Stimulated activated CD4-positive, alpha-beta T cell treated with anti-CD3 and anti-CD28 coated beads, Interleukin-12 subunit alpha, Interleukin-12 subunit beta, amount 100 ng/mL, for 48 hours (primary cell): ENCODE results near the gene UCK1.
"Not testable (repeated sequence)": the region's sequence is repeated elsewhere in the genome, so short reads cannot be mapped to it uniquely, and the experiment has no call there.

Experiments used
- DNase-seq, 3 donors: peaks; one replicate each; pipeline ENCODE4 v3.0.0-alpha.2; 2020; ENCODE audit warnings: low read depth in 2 of 3, low spot score in 1 of 3

The UCK1 gene

DNA sequence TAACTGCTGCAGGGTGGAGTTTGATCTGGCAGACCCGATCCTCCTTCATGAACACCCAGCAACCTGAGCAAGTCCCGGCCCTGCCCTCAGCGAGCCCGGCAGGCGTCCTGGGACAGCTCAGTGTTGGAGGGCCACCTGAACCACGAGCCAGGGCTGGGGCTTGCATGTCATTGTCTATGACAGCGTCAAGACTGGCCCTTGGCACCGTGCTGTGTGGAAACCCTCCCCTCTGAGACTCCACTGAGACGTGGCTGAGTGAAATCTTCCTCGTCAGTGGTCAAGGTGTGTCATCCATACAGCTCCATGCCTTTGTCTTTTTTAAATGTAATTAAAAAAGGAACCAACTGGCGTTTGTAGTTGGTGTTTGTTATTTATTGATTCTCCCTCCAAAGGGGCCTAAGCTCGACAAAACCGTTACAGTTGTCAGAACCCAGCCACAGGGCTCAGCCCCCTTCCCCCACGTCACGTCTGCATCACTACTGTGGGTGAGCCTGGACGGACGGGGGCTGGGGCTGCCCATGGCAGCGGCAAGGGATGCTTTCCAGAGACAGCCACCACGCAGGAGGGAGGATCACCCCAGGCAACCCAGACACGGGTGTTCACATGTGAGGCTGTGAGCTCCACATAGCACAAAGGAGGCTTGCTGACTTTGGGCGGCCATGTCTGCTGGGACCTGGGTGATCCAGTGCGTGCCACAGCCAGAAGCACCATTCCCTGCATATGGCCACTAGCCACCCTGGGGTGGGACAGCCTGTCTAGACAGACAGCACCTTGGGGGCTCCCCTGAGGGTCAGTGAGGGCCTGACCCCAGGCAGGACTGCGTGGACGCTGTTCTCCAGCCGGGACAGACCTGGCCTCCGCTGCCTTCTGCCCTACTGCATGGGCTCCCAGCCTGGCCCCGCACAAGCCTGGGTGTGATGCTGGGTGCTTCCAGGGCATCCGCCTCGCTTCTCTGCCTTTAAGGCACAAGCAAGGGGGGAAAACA lies 7.3 kb downstream of the UCK1 start:
- DNase-seq = no peak

DNA sequence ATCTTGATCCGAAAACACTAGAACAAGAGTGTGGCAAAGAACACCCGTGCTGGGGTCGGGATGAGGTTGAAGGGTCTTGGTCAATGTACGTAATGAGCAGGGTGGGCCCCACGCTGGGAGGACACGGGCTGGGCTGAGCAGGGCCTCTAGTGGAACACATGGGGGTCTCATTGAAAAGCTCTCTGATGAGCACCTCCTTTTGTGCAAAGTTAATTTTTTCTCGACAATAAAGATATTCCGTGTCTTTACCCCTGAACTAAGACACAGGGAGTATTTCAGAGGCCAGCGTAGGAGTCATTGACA lies 8.0 kb downstream of the UCK1 start:
- DNase-seq = no peak

DNA sequence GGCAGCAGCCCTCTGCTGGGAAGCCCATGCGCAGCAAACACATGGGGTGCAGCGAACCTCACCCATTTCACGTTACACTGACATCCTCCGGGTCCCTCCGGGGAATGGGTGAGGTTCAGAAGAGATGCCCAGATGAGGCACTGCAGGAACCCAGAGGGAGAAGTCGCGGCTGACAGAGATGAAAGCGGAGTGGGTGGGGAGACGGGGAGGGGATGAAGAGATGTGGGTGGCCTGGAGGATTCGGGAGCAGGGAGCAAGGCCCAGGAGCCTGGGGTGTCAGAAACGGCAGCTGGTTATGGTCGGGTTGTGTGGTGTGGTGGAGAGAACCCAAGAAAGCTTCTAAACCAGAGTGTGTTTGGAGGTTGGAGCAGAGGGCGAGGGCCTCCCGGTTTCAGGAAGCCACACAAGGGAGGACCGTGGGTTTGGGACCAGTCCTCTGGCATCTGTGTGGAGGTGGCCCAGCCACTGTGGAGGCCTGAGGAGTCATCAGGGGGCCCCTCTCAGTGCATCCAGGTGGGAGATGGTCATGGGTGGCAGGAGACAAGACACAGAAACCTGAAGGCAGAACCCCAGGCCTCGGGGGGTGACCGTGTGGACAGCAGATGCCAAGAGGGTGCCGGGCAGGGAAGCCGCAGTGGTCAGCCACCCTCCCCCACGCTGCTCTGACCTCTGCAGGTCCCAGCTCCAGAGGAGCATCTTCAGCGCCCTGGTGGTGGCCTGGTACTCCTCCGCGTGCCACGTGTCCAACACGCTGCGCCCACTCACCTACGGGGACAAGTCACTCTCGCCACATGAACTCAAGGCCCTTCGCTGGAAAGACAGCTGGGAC lies 8.6 kb downstream of the UCK1 start:
- DNase-seq = no peak

DNA sequence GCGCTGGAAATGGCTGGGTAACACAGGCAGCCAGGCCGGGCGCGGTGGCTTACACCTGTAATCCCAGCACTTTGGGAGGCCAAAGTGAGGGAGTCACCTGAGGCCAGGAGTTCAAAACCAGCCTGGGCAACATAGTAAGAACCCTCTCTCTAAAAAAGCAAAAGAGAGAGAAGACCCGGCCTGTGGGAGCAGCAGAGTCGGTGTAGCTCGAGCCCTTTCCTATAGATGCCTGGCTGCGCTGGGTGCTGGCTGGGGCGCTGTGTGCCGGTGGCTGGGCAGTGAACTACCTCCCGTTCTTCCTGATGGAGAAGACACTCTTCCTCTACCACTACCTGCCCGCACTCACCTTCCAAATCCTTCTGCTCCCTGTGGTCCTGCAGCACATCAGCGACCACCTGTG lies 9.2 kb downstream of the UCK1 start:
- no peak for DNase-seq

DNA sequence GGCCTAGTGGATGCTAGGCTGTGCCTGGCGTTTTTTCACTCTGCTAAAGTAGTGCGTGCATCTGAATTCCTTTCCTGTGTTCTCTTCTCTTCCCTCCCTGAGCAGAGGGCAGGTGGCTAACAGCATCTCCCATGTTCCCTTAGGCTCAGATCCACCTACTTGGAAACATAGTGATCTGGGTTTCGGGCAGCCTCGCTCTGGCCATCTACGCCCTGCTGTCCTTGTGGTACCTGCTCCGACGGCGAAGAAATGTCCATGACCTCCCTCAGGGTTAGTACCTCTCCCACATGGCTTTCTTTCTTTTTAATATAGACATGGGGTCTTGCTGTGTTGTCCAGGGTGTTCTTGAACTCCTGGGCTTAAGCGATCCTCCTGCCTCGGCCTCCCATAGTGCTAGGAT lies 9.9 kb downstream of the UCK1 start:
- DNase-seq = no peak

DNA sequence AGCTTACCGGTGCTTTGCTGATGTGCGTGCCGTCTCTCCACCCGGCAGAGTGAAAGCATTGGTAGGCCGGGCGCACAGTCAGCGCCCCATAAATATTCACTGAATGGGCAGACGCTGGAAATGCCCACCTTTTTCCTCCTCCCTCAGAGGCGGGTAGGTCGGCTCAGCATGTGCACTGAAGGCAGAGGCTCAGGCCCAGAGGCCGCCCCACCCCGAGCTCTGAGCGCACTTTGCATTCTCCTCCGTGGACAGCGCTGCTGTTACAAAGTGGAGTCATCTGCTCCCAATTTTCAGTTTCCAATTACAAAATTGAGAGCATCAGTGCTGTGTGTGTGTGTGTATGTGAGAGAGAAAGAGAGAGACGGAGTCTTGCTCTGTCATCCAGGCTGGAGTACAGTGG lies 10.6 kb downstream of the UCK1 start:
- DNase-seq = no peak

DNA sequence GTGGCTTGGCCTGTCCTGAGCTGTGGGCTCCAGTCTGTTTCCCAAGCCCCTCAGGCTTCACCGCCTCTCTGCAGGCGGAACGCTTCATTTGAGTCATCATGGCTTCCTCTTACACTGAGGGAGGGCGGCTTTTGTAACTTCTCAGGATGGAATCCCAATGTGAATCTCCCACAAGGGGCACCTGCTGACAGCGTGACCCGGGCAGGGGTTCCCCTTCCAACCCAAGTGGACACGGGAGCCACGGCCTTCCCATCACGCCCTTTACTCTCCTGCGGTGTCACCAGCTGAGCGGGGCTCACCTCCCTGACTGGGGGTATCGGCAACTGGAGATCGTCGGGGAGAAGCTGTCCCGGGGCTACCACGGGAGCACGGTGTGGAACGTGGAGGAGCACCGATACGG lies 12.5 kb downstream of the UCK1 start:
- DNase-seq = no peak

DNA sequence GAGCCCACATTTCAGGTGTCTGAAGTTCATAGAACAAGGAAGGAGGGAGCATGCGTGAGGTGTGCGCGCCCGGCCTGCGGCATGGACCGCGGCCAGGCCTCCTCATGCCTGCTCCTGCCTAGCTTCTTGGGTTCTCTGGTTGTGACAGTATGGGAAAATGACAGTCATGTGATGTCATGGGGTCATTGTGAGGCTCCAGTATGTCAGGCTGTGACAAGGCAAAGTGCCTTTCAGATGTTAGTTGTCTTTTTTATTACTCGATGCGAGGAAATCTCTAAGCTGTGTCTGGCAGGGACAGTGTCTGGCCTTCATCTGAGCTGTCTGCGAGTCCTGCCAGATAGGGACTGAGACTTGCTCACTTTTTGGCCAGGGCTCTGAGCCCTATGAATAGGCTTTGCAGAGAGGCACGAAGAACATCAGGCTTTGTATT lies 13.3 kb downstream of the UCK1 start:
- DNase-seq = no peak

DNA sequence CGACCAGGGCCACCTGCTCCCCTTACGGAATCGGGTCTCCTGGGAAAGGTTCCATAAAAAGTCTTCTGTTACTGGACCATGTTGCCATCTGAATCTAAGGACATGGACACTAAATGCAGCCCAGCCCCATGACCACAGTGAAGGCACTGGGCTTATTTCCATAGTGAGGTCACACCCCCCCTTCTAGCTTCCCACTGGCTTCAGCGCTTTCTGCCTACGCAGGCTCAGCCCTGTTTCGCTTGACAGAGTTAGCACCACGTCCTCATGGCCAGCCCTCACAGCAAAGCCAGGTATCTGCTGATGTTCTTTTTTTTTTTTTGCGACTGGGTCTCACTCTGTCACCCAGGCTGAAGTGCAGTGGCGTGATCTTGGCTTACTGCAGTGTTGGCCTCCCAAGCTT lies 14.1 kb downstream of the UCK1 start:
- no peak for DNase-seq

DNA sequence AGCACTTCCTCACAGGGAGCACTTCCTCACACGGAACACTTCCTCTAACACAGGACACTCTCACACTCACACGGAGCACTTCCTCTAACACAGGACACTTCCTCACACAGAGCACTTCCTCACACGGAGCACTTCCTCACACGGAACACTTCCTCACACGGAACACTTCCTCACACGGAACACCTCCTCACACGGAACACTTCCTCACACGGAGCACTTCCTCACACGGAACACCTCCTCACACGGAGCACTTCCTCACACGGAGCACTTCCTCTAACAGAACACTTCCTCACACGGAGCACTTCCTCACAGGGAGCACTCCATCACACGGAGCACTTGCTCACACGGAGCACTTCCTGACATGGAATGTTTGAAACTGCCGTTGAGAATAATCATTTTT lies 15.0 kb downstream of the UCK1 start:
- no peak for DNase-seq

DNA sequence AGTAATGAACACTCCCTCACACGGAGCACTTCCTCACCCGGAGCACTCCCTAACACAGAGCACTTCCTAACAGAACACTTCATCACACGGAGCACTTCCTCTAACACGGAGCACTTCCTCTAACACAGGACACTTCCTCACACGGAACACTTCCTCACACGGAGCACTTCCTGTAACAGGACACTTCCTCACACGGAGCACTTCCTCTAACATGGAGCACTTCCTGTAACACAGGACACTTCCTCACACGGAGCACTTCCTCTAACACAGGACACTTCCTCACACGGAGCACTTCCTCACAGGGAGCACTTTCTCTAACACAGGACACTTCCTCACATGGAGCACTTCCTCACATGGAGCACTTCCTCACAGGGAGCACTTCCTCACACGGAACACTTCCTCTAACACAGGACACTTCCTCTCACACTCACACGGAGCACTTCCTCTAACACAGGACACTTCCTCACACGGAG lies 15.5 kb downstream of the UCK1 start:
- not testable (repeated sequence) for DNase-seq

DNA sequence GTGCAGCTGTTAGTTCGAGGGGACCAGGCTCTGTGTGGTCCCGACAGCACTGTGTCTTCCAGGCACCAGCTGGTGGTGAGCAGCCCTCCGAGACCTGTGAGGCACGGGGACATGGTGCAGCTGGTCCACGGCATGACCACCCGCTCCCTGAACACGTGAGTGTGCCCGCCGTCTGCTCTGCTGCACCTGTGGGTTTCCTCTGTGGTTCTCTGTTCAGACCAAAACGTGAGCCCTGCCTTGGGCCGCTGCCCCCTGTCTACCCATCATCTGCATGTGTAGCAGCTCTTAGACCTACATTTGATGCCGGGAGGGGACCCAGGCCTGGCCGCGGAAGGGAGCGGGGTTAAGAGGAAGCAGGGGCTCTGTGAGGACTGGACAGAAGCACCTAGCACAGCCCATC lies 17.9 kb downstream of the UCK1 start:
- DNase-seq = no peak

DNA sequence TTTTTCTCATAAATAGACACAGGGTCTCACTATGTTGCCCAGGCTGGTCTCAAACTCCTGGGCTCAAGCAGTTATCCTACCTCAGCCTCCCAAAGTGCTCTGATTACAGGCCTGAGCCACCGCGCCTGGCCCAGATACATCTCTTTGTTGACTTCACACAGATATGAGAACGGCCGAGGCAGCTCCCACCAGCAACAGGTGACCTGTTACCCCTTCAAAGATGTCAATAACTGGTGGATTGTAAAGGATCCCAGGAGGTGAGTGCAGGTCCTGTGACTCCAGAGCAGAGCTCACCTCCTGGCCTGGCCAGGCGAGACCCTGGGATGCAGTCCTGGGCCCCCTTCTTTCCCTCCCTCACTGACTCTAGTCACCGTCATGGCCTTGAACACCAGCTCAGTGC lies 19.2 kb downstream of the UCK1 start:
- no peak for DNase-seq

DNA sequence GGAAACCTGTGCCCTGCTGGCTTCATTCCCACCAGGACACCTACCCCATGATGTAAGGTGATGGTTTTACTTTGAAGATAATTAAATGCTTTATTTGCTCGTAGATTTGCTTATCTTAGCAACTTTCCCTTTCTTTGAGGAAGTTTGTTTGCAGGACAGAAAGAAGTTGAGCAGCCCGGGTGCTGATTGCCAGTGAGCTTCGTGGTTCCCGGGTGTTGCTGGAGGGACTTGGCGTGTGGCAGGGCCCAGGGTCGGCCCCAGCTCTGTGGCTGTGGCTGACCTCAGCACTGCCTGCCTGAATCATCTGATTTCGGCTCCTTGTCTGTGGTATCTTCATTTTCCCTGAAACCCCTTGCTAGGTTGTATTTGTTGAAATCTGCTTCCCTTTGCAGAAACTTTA lies 19.6 kb downstream of the UCK1 start:
- no peak for DNase-seq

DNA sequence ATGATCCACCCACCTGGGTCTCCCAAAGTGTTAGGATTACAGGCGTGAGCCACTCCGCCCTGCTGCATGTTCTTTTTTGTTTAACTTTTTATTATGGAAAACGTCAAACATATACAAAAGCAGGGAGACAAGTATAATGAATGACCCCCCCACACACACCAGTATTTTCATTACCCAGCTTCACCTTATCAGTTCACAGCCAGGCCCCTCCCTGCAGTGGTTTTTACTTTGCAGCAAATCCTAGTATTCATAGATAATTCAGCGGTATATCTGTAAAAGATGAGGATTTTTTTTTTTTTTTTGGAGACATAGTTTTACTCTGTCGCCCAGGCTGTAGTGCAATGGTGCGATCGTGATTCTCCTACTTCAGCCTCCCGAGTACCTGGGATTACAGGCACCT lies 26.1 kb downstream of the UCK1 start:
- no peak for DNase-seq

DNA sequence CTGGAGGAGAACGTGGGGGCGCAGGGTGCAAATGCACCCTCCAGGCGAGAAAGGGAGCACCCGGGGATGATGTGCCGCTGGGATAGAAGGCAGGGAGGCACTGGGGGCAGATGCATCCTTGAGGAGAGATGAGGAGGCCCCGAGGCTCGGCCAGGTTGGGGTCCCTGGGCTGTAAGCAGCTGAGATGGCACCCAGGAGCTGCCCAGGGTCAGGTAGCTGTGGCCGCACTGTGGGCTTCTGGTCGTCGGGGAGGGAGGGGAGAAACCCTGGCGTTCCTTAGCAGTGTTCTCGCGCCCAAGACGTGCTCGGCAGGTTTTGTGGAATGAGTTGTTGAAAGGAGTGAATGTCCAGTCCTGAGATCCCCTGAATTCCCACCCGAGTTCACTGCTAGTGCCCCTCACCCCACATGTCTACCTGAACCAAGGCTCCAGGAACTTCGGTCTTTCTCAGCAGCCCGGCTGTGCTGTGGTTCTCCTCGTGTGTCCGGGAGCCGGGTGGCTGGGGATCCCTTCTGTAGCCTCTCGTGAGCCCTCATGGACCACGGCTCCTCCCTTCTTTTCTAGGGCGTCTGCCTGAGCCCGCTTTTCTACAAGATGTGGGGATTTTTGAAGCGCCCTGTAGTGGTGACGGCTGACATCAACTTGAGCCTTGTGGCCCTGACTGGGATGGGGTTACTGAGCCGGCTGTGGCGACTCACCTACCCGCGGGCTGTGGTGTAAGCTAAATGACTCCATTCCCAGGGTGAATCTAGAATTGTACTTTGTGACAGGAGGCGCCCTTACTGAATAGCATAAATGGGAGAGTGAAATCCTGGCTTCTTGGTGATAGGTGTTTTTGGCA lies 27.2 kb downstream of the UCK1 start:
- DNase-seq = peak; percentile 66 to 76 (median 74)

DNA sequence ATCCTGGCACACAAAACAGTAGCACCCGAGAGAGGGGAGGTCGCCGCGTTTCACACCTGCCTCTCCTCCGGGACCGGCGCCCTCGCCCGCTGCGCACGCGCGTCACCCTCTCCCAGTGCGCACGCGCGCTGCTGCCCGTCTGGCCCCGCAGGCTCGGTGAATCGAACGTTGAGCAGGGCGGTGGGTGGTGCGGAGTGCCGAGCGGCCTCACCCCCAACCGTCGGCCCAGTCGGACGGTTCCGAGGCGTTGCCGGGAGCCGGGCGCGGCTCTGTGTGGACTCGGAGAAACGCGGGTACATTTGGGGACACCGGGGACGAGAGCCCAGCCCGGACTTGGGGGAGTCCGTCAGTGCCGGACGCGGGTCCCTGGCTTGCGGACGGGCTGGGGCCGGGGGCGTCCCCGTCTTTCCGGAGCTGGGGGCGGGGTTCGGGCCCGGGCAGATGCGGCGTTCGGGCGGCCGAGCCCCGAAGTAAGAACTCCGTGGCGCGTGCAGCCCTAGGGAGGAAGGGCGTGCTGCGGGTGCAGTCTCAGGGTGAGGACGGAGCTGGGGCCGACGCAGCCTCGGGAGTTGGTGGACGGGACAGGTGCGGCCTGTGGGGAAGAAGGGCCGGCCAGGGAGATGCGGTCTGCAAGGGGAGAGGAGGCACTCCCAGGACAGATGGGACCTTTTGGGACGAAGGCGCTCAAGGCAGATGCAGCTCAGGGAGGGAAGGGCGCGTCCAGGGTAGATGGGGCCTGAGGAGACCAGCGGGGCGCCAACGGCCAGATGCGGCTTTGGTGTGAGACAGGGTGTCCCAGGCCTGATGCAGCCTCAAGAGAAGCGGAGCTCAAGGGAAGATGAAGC lies 28.1 kb downstream of the UCK1 start, which contains the start of gene POMT1:
Gene POMT1 (plus strand): TSS at position 138 of the 845 bp plus-strand sequence. CDS start 1,301 bp downstream, outside the sequence.
- DNase-seq = peak; percentile 74 to 85 (median 80)

DNA sequence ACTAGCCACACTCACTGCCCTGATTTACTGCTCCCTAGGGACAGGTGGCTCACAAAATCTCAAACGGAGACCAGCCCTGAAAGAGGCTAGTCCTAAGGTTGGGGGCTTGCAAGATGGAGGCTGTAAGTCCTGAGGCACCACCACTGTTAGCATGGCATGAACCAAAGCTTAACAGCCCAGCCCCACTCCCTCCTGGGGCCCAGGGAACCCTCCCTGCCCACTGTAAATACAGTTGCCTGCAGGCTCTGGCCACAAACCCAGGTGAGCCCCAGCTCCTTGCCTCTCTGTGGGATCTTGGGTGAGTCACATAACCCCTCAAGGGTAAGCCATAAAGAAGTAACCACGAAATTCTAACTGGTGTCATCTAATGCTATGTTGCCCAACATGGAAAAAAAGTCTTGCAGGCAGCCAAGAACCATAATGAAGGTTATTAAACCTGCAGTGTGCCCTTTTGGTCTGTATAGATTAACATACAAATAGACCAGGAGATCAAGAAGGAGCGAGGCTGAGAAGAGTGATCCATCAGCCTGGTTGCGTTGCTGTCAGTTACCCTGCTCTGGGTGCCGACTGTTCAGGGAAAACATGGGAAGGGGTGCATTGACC lies 30.0 kb downstream of the UCK1 start:
- peak; percentile 49 to 53 (median 49) for DNase-seq

DNA sequence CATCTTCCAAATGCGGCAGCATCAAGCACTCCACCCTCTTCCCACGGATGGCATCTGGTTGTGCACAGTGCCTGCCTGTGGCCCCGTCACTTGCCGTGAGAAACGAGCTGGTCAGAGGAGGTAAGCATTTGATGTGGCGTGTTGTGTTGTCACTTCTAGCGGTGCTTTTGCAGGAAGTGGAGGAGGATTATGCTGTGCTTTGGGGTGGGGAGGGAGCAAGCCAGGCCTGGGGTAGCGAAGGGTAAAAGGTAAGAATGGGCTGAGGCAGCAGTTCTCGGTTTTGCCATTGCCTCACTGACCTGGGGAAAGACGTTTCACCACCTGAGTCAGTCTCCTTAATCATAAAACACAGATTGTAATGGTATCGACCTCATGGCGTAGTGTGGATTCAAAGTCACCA lies 30.7 kb downstream of the UCK1 start:
- peak; percentile 43 to 71 (median 52) for DNase-seq

DNA sequence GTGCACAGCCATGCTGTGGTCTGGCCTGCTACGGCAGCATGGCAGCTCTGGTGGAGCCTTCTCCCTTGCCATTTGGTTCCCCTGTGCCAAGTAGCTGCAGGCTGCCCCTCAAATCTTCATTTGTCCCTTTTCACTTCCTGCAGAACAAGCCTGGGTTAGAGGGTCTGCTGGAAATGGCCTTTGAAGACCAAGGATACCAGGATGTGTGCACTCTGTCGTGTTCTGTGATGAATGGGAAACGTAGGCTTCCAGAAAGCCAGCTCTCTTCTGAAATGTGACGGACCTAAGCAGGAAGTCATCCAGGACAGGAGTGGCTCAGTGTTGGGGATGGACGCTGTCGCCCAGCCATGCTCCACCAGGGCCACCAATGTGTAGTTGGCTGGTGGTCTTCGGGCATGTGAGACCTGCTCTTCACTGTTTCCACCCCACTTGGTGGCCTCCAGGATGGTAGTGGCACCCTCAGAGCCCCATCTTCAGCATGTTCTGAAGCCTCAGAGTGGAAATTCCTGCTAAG lies 31.8 kb downstream of the UCK1 start:
- no peak for DNase-seq
